Trophoblast cell (in vitro differentiated cells and primary cell): ENCODE results near the gene CCL18.

Experiments used
- DNase-seq, 2 donors: peaks; one replicate each; pipeline ENCODE4 v3.0.0-alpha.2; 2016
- H2AFZ ChIP-seq: 2 replicates; pipeline ENCODE4 v1.6.1; 2013; ENCODE audit warnings: low read length, moderate library complexity, mild to moderate bottlenecking; ENCODE audit not compliant: insufficient read depth, poor library complexity
- H2AK5ac ChIP-seq: 2 replicates; pipeline ENCODE4 v1.6.1; 2013; ENCODE audit warnings: mild to moderate bottlenecking, low read length
- H2BK120ac ChIP-seq: 2 replicates; pipeline ENCODE4 v1.6.1; 2013; ENCODE audit warnings: low read length, mild to moderate bottlenecking, moderate library complexity; ENCODE audit not compliant: insufficient read depth, poor library complexity
- H2BK12ac ChIP-seq: 2 replicates; pipeline ENCODE4 v1.6.1; 2013; ENCODE audit warnings: mild to moderate bottlenecking, low read length, moderate library complexity
- H2BK5ac ChIP-seq: 2 replicates; pipeline ENCODE4 v1.6.1; 2013; ENCODE audit warnings: low read length, low read depth, moderate library complexity, mild to moderate bottlenecking; ENCODE audit not compliant: poor library complexity
- H3K14ac ChIP-seq: 2 replicates; pipeline ENCODE4 v1.6.1; 2013; ENCODE audit warnings: mild to moderate bottlenecking, low read length
- H3K18ac ChIP-seq: 2 replicates; pipeline ENCODE4 v1.6.1; 2013; ENCODE audit warnings: mild to moderate bottlenecking, low read length
- H3K23ac ChIP-seq: 2 replicates; pipeline ENCODE4 v1.6.1; 2013; ENCODE audit warnings: low read length
- H3K27ac ChIP-seq: 2 replicates; pipeline ENCODE4 v1.5.1; 2013; ENCODE audit warnings: low read depth, mild to moderate bottlenecking, inconsistent platforms, low read length, moderate library complexity
- H3K27me3 ChIP-seq: 2 replicates; pipeline ENCODE4 v1.6.1; 2013; ENCODE audit warnings: inconsistent platforms, mild to moderate bottlenecking, low read length, moderate library complexity; ENCODE audit not compliant: insufficient read depth
- H3K36me3 ChIP-seq, 2 experiments: 1 replicate in 1 of 2; 2 replicates in 1 of 2; pipeline ENCODE4 v1.6.1; 2013; ENCODE audit warnings: low read length in 2 of 2, mild to moderate bottlenecking in 2 of 2, moderate library complexity in 1 of 2; ENCODE audit not compliant: insufficient read depth in 2 of 2, control insufficient read depth in 1 of 2
- H3K4ac ChIP-seq: 2 replicates; pipeline ENCODE4 v1.6.1; 2013; ENCODE audit warnings: low read depth, mild to moderate bottlenecking, low read length, moderate library complexity
- H3K4me1 ChIP-seq, 2 experiments: 1 replicate in 1 of 2; 2 replicates in 1 of 2; pipeline ENCODE4 v1.6.1; 2013; ENCODE audit warnings: low read length in 2 of 2, mild to moderate bottlenecking in 2 of 2, moderate library complexity in 1 of 2; ENCODE audit not compliant: insufficient read depth in 2 of 2, control insufficient read depth in 1 of 2
- H3K4me2 ChIP-seq: 2 replicates; pipeline ENCODE4 v1.6.1; 2013; ENCODE audit warnings: inconsistent platforms, mild to moderate bottlenecking, low read length, moderate library complexity
- H3K4me3 ChIP-seq: 2 replicates; pipeline ENCODE4 v1.5.1; 2013; ENCODE audit warnings: mild to moderate bottlenecking, low read depth, low read length, inconsistent platforms
- H3K79me1 ChIP-seq: one replicate; pipeline ENCODE4 v1.6.1; 2013; ENCODE audit warnings: low read length
- H3K79me2 ChIP-seq: 2 replicates; pipeline ENCODE4 v1.6.1; 2013; ENCODE audit warnings: low read length, mild to moderate bottlenecking; ENCODE audit not compliant: control insufficient read depth, insufficient read depth, poor library complexity
- H3K9ac ChIP-seq: 2 replicates; pipeline ENCODE4 v1.6.1; 2013; ENCODE audit warnings: mild to moderate bottlenecking, low read length
- H3K9me3 ChIP-seq: 2 replicates; pipeline ENCODE4 v1.6.1; 2013; ENCODE audit warnings: low read depth, mild to moderate bottlenecking, control low read depth, inconsistent platforms, low read length; ENCODE audit not compliant: insufficient read depth
- H4K12ac ChIP-seq: 2 replicates; pipeline ENCODE4 v1.6.1; 2013; ENCODE audit warnings: low read depth, mild to moderate bottlenecking, low read length, moderate library complexity
- H4K8ac ChIP-seq: 2 replicates; pipeline ENCODE4 v1.6.1; 2013; ENCODE audit warnings: low read depth, mild to moderate bottlenecking, low read length, moderate library complexity
- H4K91ac ChIP-seq: one replicate; pipeline ENCODE4 v1.6.1; 2013; ENCODE audit warnings: low read depth, mild to moderate bottlenecking, low read length, moderate library complexity
- WGBS: extraction: QIAGEN DNeasy Blood & Tissue Kit; methylation state at CpG from one replicate; pipeline ENCODE4 v1.1.7; 2013; ENCODE audit warnings: missing lambda C conversion rate; ENCODE audit not compliant: insufficient read length, insufficient coverage; ENCODE audit errors: extremely low coverage; 5-methylcytosine and 5-hydroxymethylcytosine counted together

The CCL18 gene

GRCh38 chr17:36030956-36031355 lies 33.1 kb upstream of the CCL18 start:
- no peak overlapping the region for H4K12ac ChIP-seq
- H3K9me3 ChIP-seq = peaks cover 2% of the 10 kb centered on the region
- no peaks in the 10 kb centered on the region for H3K79me1 ChIP-seq
- H3K27ac ChIP-seq = no peak overlapping the region
- H2AK5ac ChIP-seq = no peak overlapping the region
- WGBS = no CpG with 5 or more reads among the region's 1 CpG
- H3K9ac ChIP-seq = no peak overlapping the region
- no peak overlapping the region for H2AFZ ChIP-seq
- H3K4me1 ChIP-seq = no peaks in the 10 kb centered on the region
- no peak for DNase-seq
- no peak overlapping the region for H4K91ac ChIP-seq
- H2BK5ac ChIP-seq = no peak overlapping the region
- no peak overlapping the region for H3K14ac ChIP-seq
- no peak overlapping the region for H2BK120ac ChIP-seq
- no peak overlapping the region for H2BK12ac ChIP-seq
- no peak overlapping the region for H3K4me3 ChIP-seq
- H3K4ac ChIP-seq = no peak overlapping the region
- H3K79me2 ChIP-seq = no peaks in the 10 kb centered on the region
- H3K36me3 ChIP-seq = no peaks in the 10 kb centered on the region
- no peak overlapping the region for H3K4me2 ChIP-seq
- H3K23ac ChIP-seq = no peak overlapping the region
- H3K18ac ChIP-seq = no peak overlapping the region
- no peak overlapping the region for H4K8ac ChIP-seq
- H3K27me3 ChIP-seq = no peaks in the 10 kb centered on the region

- DNase-seq = peak in 1 of 2 donors; percentile 9
- Histone ChIP-seq H2BK12ac (no peak overlapping the region), H3K27me3 (no peaks in the 10 kb centered on the region), H4K12ac (no peak overlapping the region), H3K4me3 (no peak overlapping the region), H2BK120ac (no peak overlapping the region), H3K27ac (no peak overlapping the region), H4K91ac (no peak overlapping the region), H2BK5ac (no peak overlapping the region), H3K36me3 (no peaks in the 10 kb centered on the region), H3K4me1 (no peaks in the 10 kb centered on the region), H2AK5ac (no peak overlapping the region), H3K18ac (no peak overlapping the region), H3K79me2 (no peaks in the 10 kb centered on the region), H2AFZ (no peak overlapping the region), H4K8ac (no peak overlapping the region), H3K23ac (no peak overlapping the region), H3K79me1 (no peaks in the 10 kb centered on the region), H3K9me3 (no peaks in the 10 kb centered on the region), H3K4ac (no peak overlapping the region), H3K9ac (no peak overlapping the region), H3K4me2 (no peak overlapping the region), H3K14ac (no peak overlapping the region)
- no CpG with 5 or more reads among the region's 3 CpGs for WGBS
Measured at GRCh38 chr17:36034127-36034526, 29.9 kb upstream of the CCL18 start.

- Histone ChIP-seq H3K79me1 (no peaks in the 10 kb centered on the region), H4K12ac (no peak overlapping the region), H3K27me3 (no peaks in the 10 kb centered on the region), H3K36me3 (no peaks in the 10 kb centered on the region), H3K23ac (no peak overlapping the region), H3K14ac (no peak overlapping the region), H3K9ac (no peak overlapping the region), H3K79me2 (no peaks in the 10 kb centered on the region), H4K91ac (no peak overlapping the region), H3K4me3 (no peak overlapping the region), H3K9me3 (no peaks in the 10 kb centered on the region), H2AK5ac (no peak overlapping the region), H2BK5ac (no peak overlapping the region), H3K4me2 (no peak overlapping the region), H2BK12ac (no peak overlapping the region), H3K18ac (no peak overlapping the region), H3K4me1 (no peaks in the 10 kb centered on the region), H3K27ac (no peak overlapping the region), H2BK120ac (no peak overlapping the region), H4K8ac (no peak overlapping the region), H2AFZ (no peak overlapping the region), H3K4ac (no peak overlapping the region)
- peak in 1 of 2 donors; percentile 16 for DNase-seq
- WGBS = no CpG with 5 or more reads among the region's 4 CpGs
Measured at GRCh38 chr17:36036235-36036634, 27.8 kb upstream of the CCL18 start.

- Histone ChIP-seq H4K91ac (no peak overlapping the region), H3K27me3 (no peaks in the 10 kb centered on the region), H3K23ac (no peak overlapping the region), H3K79me1 (no peaks in the 10 kb centered on the region), H2BK5ac (no peak overlapping the region), H4K8ac (no peak overlapping the region), H4K12ac (no peak overlapping the region), H3K9me3 (peaks cover 8% of the 10 kb centered on the region), H3K4ac (no peak overlapping the region), H2BK12ac (no peak overlapping the region), H3K36me3 (no peaks in the 10 kb centered on the region), H3K4me1 (no peaks in the 10 kb centered on the region), H2AFZ (no peak overlapping the region), H3K9ac (no peak overlapping the region), H3K18ac (no peak overlapping the region), H3K4me3 (no peak overlapping the region), H3K4me2 (no peak overlapping the region), H3K79me2 (no peaks in the 10 kb centered on the region), H2BK120ac (no peak overlapping the region), H3K27ac (no peak overlapping the region), H3K14ac (no peak overlapping the region), H2AK5ac (no peak overlapping the region)
- no CpG with 5 or more reads among the region's 2 CpGs for WGBS
- no peak for DNase-seq
Measured at GRCh38 chr17:36048066-36048465, 16.0 kb upstream of the CCL18 start.
